Liver (tissue), 9 donors: ENCODE measurements around the gene ARRDC1. TPM values are rescaled to one million over a fixed set of nuclear protein-coding genes. Genes with fewer than 3 reads are reported as not detected.

ENCODE experiments used
- DNase-seq: peaks from one replicate; pipeline ENCODE4 v3.0.0-alpha.2; 2017; ENCODE audit warnings: low spot score
- H3K27ac ChIP-seq, 2 donors: one replicate each; pipeline ENCODE4 v1.7.0; 2013; ENCODE audit warnings: inconsistent platforms in 2 of 2, low read length in 2 of 2, control low read depth in 1 of 2, low read depth in 1 of 2, mild to moderate bottlenecking in 1 of 2
- H3K27me3 ChIP-seq, 4 donors: one replicate each; pipeline versions ENCODE4 v1.6.1 to v1.7.0; 2013; ENCODE audit warnings: low read length in 3 of 4, inconsistent platforms in 1 of 4, mild to moderate bottlenecking in 1 of 4, moderate library complexity in 1 of 4; ENCODE audit not compliant: control insufficient read depth in 4 of 4, insufficient read depth in 4 of 4
- H3K36me3 ChIP-seq, 4 donors: one replicate each; pipeline versions ENCODE4 v1.6.1 to v1.7.0; 2013; ENCODE audit warnings: low read length in 3 of 4, mild to moderate bottlenecking in 3 of 4, low read depth in 1 of 4, moderate library complexity in 1 of 4; ENCODE audit not compliant: control insufficient read depth in 4 of 4, insufficient read depth in 3 of 4
- H3K4me1 ChIP-seq, 4 donors: one replicate each; pipeline versions ENCODE4 v1.6.1 to v1.7.0; 2013; ENCODE audit warnings: low read length in 3 of 4, mild to moderate bottlenecking in 3 of 4, moderate library complexity in 1 of 4; ENCODE audit not compliant: control insufficient read depth in 4 of 4, insufficient read depth in 4 of 4
- H3K4me3 ChIP-seq, 3 donors: one replicate each; pipeline versions ENCODE4 v1.6.1 to v1.7.0; 2013; ENCODE audit warnings: low read length in 3 of 3, control low read depth in 1 of 3, low read depth in 1 of 3, mild to moderate bottlenecking in 1 of 3
- H3K9ac ChIP-seq, 2 donors: one replicate each; pipeline ENCODE4 v1.7.0; 2013; ENCODE audit warnings: low read length in 2 of 2, mild to moderate bottlenecking in 2 of 2, moderate library complexity in 2 of 2, control low read depth in 1 of 2, low read depth in 1 of 2
- H3K9me3 ChIP-seq, 4 donors: one replicate each; pipeline versions ENCODE4 v1.6.1 to v1.7.0; 2013; ENCODE audit warnings: low read length in 3 of 4; ENCODE audit not compliant: control insufficient read depth in 4 of 4
- EGR1 ChIP-seq, 2 donors: IDR thresholded peaks; 2 replicates each; pipeline ENCODE4 v1.6.1; 2016 to 2018; ENCODE audit warnings: antibody characterized with exemption in 2 of 2, low read depth in 2 of 2
- FOXA1 ChIP-seq: IDR thresholded peaks from 2 replicates; pipeline ENCODE4 v1.6.1; 2016; ENCODE audit warnings: antibody characterized with exemption
- FOXA2 ChIP-seq: IDR thresholded peaks from 2 replicates; pipeline ENCODE4 v1.6.1; 2016; ENCODE audit warnings: antibody characterized with exemption
- GABPA ChIP-seq, 2 donors: IDR thresholded peaks in 1 of 2; conservative IDR thresholded peaks in 1 of 2; 2 replicates each; pipeline ENCODE4 v1.6.1; 2016; ENCODE audit warnings: antibody characterized with exemption in 2 of 2, mild to moderate bottlenecking in 1 of 2, moderate library complexity in 1 of 2
- HNF4A ChIP-seq, 2 donors: conservative IDR thresholded peaks; 2 replicates each; pipeline ENCODE4 v1.6.1; 2016; ENCODE audit warnings: antibody characterized with exemption in 2 of 2, mild to moderate bottlenecking in 2 of 2
- HNF4G ChIP-seq: IDR thresholded peaks from 2 replicates; pipeline ENCODE4 v1.6.1; 2016; ENCODE audit warnings: antibody characterized with exemption
- JUND ChIP-seq, 2 donors: IDR thresholded peaks; 2 replicates each; pipeline ENCODE4 v1.6.1; 2016; ENCODE audit warnings: antibody characterized with exemption in 2 of 2
- NR2F2 ChIP-seq: IDR thresholded peaks from 2 replicates; pipeline ENCODE4 v1.6.1; 2016; ENCODE audit warnings: antibody characterized with exemption
- RXRA ChIP-seq, 2 donors: IDR thresholded peaks; 2 replicates each; pipeline ENCODE4 v1.6.1; 2017 to 2018; ENCODE audit warnings: antibody characterized with exemption in 2 of 2, mild to moderate bottlenecking in 1 of 2
- SP1 ChIP-seq: IDR thresholded peaks from 2 replicates; pipeline ENCODE4 v1.6.1; 2018; ENCODE audit warnings: antibody characterized with exemption, mild to moderate bottlenecking
- TAF1 ChIP-seq: conservative IDR thresholded peaks from 2 replicates; pipeline ENCODE4 v1.6.1; 2016; ENCODE audit warnings: antibody characterized with exemption, mild to moderate bottlenecking
- YY1 ChIP-seq: IDR thresholded peaks from 2 replicates; pipeline ENCODE4 v1.6.1; 2016; ENCODE audit warnings: antibody characterized with exemption, mild to moderate bottlenecking
- WGBS: extraction: QIAGEN DNeasy Blood & Tissue Kit; methylation state at CpG from one replicate; pipeline ENCODE4 v1.1.7; 2013; 5-methylcytosine and 5-hydroxymethylcytosine counted together
- polyA plus RNA-seq, 2 donors: library from polyadenylated mRNA; stranded (reverse) in 1 of 2; unstranded in 1 of 2; fragments of 200-250 nt in 1 of 2; fragments of >200 nt in 1 of 2; fragmentation: Nextera tagmentation in 1 of 2; extraction: Ambion mirVana in 1 of 2; gene quantifications; one replicate each; pipeline versions ENCODE4 v1.2.1 to v1.2.3, GENCODE V29; 2013 to 2015
- total RNA-seq, 2 donors: library from RNA; depleted of rRNA; stranded (reverse); fragments of >200 nt; gene quantifications; one replicate each; pipeline ENCODE4 v1.2.3, GENCODE V29; 2014
- TF ChIP-seq, protein P1 (sequence below): fragments of 150-350 bp; IDR thresholded peaks from 2 replicates; pipeline ENCODE4 v1.5.1; 2017; ENCODE audit warnings: improper control_type of control experiment, low read depth, low read length; ENCODE audit not compliant: missing input control
- TF ChIP-seq, protein P2 (sequence below): IDR thresholded peaks from 2 replicates; pipeline ENCODE4 v1.6.1; 2016; ENCODE audit warnings: antibody characterized with exemption
- TF ChIP-seq, protein P3 (sequence below): IDR thresholded peaks from 2 replicates; pipeline ENCODE4 v1.6.1; 2016; ENCODE audit warnings: antibody characterized with exemption
- TF ChIP-seq, protein P4 (sequence below): IDR thresholded peaks from 2 replicates; pipeline ENCODE4 v1.6.1; 2016; ENCODE audit warnings: antibody characterized with exemption
- donor health status: healthy.
- donor health status: healthy.
- donor health status: healthy.
- donor health status: healthy.
- donor health status: healthy.

The ARRDC1 gene
- total and polyA plus RNA-seq, 4 donors: 9.8 to 31.6 (median 23.4) TPM

DNA sequence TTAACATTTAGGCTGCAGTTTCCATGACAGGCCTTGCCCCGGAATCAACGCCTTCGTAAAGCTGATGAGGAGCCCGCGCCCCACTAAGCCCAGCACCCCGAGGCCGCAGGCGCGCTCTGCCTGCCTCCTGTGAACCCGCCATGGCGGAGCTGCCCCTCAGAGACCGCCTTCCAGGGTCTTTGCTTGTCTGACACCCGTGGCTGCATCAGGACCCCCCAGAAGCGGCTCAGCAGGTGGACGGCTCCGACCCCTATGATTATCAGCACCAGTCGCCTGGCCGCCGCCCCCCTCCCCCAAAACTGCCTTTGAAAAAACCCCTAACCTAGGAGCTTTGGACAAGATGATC is 26.3 kb upstream of the ARRDC1 start (continued):
- TF ChIP-seq, protein P1, sequence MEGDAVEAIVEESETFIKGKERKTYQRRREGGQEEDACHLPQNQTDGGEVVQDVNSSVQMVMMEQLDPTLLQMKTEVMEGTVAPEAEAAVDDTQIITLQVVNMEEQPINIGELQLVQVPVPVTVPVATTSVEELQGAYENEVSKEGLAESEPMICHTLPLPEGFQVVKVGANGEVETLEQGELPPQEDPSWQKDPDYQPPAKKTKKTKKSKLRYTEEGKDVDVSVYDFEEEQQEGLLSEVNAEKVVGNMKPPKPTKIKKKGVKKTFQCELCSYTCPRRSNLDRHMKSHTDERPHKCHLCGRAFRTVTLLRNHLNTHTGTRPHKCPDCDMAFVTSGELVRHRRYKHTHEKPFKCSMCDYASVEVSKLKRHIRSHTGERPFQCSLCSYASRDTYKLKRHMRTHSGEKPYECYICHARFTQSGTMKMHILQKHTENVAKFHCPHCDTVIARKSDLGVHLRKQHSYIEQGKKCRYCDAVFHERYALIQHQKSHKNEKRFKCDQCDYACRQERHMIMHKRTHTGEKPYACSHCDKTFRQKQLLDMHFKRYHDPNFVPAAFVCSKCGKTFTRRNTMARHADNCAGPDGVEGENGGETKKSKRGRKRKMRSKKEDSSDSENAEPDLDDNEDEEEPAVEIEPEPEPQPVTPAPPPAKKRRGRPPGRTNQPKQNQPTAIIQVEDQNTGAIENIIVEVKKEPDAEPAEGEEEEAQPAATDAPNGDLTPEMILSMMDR: no peak
- no peak for TF ChIP-seq TAF1
- TF ChIP-seq EGR1 (IDR thresholded peaks at IDR 0.05; ENCODE audit: low read depth in 2 of 2): no peak
- no peak for TF ChIP-seq FOXA2

DNA sequence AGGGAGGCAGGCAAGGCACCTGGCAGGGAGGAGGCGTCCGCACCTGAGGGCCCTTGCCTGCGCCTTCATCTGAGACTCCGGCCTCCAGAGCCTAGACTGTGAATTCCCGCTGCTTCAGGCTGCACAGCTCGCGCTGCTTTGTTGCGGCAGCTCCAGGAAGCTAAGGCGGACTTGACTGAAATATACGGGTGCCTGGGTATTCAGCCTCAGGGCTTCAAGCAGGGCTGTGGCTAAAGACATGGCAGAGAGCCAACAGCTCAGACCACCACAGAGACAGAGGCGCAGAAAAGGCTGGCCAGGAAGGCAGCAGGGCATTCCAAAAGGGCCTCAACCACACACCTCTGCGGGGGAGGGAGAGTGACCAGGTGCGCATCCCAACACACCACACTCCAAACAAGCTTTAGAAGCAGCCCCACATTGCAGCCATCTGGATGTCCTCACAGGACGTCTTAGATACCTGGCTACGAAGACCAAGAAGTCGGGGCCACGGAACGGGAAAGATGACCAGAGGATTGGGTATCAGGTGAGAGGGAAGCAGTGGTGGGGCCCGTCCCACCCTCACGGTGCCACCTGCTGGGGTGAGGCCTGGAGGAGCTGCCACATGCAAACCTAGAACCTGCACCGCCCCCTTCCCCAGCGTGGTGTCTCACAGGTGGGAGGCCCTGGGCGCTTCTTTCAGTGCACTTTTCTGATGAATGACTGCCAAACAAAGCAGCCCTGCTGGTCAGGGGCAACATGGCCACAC is 25.1 kb upstream of the ARRDC1 start:
- WGBS: 93% methylated on average over 23 of the region's 23 CpGs
- peaks cover 6 to 35% (median 17%) of the 10 kb centered on the region in 4 donors for H3K4me1 ChIP-seq
- TF ChIP-seq RXRA (IDR thresholded peaks at IDR 0.05): no peak
- no peak for TF ChIP-seq HNF4G
- no peak for TF ChIP-seq SP1
- TF ChIP-seq TAF1: no peak
- TF ChIP-seq, protein P2, sequence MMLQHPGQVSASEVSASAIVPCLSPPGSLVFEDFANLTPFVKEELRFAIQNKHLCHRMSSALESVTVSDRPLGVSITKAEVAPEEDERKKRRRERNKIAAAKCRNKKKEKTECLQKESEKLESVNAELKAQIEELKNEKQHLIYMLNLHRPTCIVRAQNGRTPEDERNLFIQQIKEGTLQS: no peak
- H3K4me3 ChIP-seq: no peak overlapping the region
- no peak overlapping the region for H3K9ac ChIP-seq
- DNase-seq: no peak
- H3K9me3 ChIP-seq: no peaks in the 10 kb centered on the region
- H3K36me3 ChIP-seq: peaks cover 4 to 18% (median 6%) of the 10 kb centered on the region in 4 donors
- H3K27ac ChIP-seq: no peak overlapping the region
- no peaks in the 10 kb centered on the region for H3K27me3 ChIP-seq

DNA sequence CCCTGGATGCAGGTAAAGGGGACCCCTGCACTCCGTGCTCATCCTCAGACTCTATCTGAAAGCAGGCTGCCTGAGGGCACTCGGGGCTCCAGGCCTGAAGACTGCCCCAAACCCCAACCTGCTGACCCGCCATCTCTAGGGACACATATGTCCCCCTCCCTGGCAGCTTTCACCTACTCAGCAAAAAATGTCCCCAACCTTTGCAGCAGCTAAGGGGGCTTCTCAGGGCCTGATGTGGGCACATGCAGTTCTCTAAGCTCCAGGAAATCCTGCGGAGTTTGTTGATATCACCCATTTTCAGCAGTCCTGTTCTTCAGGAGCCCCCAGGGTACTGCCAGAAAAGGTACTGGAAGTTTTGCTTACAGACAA is 24.5 kb upstream of the ARRDC1 start:
- 96% methylated on average over 4 of the region's 4 CpGs for whole genome bisulfite sequencing
- Histone ChIP-seq H3K27me3 (no peaks in the 10 kb centered on the region), H3K4me1 (peaks cover 6 to 33% (median 14%) of the 10 kb centered on the region in 4 donors), H3K4me3 (no peak overlapping the region), H3K36me3 (peaks cover 4 to 18% (median 5%) of the 10 kb centered on the region in 4 donors), H3K27ac (no peak overlapping the region), H3K9me3 (no peaks in the 10 kb centered on the region), H3K9ac (no peak overlapping the region)
- no peak for DNase-seq
- TF ChIP-seq HNF4G: no peak
- TF ChIP-seq YY1: no peak
- TF ChIP-seq SP1: no peak
- TF ChIP-seq, protein P3, sequence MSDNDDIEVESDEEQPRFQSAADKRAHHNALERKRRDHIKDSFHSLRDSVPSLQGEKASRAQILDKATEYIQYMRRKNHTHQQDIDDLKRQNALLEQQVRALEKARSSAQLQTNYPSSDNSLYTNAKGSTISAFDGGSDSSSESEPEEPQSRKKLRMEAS: no peak
- TF ChIP-seq FOXA2: no peak
- TF ChIP-seq, protein P4, sequence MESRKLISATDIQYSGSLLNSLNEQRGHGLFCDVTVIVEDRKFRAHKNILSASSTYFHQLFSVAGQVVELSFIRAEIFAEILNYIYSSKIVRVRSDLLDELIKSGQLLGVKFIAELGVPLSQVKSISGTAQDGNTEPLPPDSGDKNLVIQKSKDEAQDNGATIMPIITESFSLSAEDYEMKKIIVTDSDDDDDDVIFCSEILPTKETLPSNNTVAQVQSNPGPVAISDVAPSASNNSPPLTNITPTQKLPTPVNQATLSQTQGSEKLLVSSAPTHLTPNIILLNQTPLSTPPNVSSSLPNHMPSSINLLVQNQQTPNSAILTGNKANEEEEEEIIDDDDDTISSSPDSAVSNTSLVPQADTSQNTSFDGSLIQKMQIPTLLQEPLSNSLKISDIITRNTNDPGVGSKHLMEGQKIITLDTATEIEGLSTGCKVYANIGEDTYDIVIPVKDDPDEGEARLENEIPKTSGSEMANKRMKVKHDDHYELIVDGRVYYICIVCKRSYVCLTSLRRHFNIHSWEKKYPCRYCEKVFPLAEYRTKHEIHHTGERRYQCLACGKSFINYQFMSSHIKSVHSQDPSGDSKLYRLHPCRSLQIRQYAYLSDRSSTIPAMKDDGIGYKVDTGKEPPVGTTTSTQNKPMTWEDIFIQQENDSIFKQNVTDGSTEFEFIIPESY: no peak
- no peak for TF ChIP-seq FOXA1
- TF ChIP-seq NR2F2: no peak
- no peak for TF ChIP-seq GABPA (IDR thresholded peaks at IDR 0.05 in 1 of 2, conservative IDR thresholded peaks at IDR 0.05 in 1 of 2)
- TF ChIP-seq, protein P2: no peak
- TF ChIP-seq, protein P1: no peak
- no peak for TF ChIP-seq TAF1
- no peak for TF ChIP-seq RXRA (IDR thresholded peaks at IDR 0.05)
- TF ChIP-seq HNF4A (conservative IDR thresholded peaks at IDR 0.05): no peak
- TF ChIP-seq JUND (IDR thresholded peaks at IDR 0.05): no peak
- no peak for TF ChIP-seq EGR1 (IDR thresholded peaks at IDR 0.05; ENCODE audit: low read depth in 2 of 2)
